Esophagus squamous epithelium (tissue), 5 donors: Measurements from ENCODE around the gene DLEC1. TPM values are rescaled to one million over a fixed set of nuclear protein-coding genes. Genes with fewer than 3 reads are reported as not detected.

ENCODE experiments used
- DNase-seq: peaks from one replicate; lab custom pipeline; 2025; lab: John Stamatoyannopoulos, UW
- H3K27ac ChIP-seq, 4 donors: fragments of 200-600 bp; sonication (generic); one replicate each; pipeline ENCODE4 v1.5.1; 2016 to 2019; ENCODE audit warnings: mild to moderate bottlenecking in 1 of 4
- H3K27me3 ChIP-seq, 4 donors: fragments of 200-600 bp; sonication (generic); 1 replicate in 3 of 4; 2 replicates in 1 of 4; pipeline versions ENCODE4 v1.5.1 to v1.6.0; 2017 to 2021; ENCODE audit warnings: antibody characterized with exemption in 1 of 4
- H3K36me3 ChIP-seq, 3 donors: fragments of 200-600 bp; sonication (generic); one replicate each; pipeline ENCODE4 v1.5.1; 2016 to 2019
- H3K4me1 ChIP-seq, 3 donors: fragments of 200-600 bp; sonication (generic); one replicate each; pipeline ENCODE4 v1.5.1; 2017 to 2019
- H3K4me3 ChIP-seq, 4 donors: fragments of 200-600 bp; sonication (generic); 1 replicate in 3 of 4; 2 replicates in 1 of 4; pipeline ENCODE4 v1.5.1; 2016 to 2019; ENCODE audit warnings: mild to moderate bottlenecking in 2 of 4, moderate library complexity in 1 of 4
- H3K9me3 ChIP-seq, 3 donors: fragments of 200-600 bp; sonication (generic); one replicate each; pipeline ENCODE4 v1.5.1; 2016 to 2019
- CTCF ChIP-seq, 6 experiments: fragments of 450-650 bp in 4 of 6; fragments of 200-600 bp in 2 of 6; sonication (generic) in 2 of 6; IDR thresholded peaks; one replicate each; pipeline ENCODE4 v1.5.1; 2016 to 2019; ENCODE audit warnings: antibody characterized with exemption in 6 of 6, mild to moderate bottlenecking in 4 of 6, moderate library complexity in 4 of 6
- POLR2A ChIP-seq, 4 donors: fragments of 450-650 bp; IDR thresholded peaks; one replicate each; pipeline ENCODE4 v1.6.1; 2017; ENCODE audit warnings: antibody characterized with exemption in 4 of 4, mild to moderate bottlenecking in 4 of 4, moderate library complexity in 3 of 4
- WGBS, 2 donors: methylation state at CpG; one replicate each; pipeline ENCODE4 v1.1.5; 2018; 5-methylcytosine and 5-hydroxymethylcytosine counted together
- intact Hi-C: fragments of 100-400 bp; cut with DNase I; formaldehyde crosslinking; loops from one replicate; pipeline ENCODE4 v1.15.0; 2022
- total RNA-seq, 4 donors: library from RNA; depleted of rRNA; stranded (reverse); fragments of >200 nt; gene quantifications; one replicate each; pipeline ENCODE4 v1.1.0, GENCODE V29; 2016
- donor health status: DM: yes; HTN: yes; CAD: no.

Gene DLEC1
- total RNA-seq, 4 donors from 2014 or later: 0.19 TPM; not detected in 3

- intact Hi-C loops: loop anchor here (10.0 kb wide), 2 partner anchors 74 to 356 kb away; no protein-coding TSS in a partner anchor
- H3K9me3 ChIP-seq: no peaks in the 10 kb centered on the region
- no peak for DNase-seq
- 84 to 85% methylated on average over 9 to 11 of the region's 13 CpGs for WGBS, 2 donors
- no peak overlapping the region for H3K27ac ChIP-seq
- H3K36me3 ChIP-seq: peaks cover 25 to 42% (median 27%) of the 10 kb centered on the region in 3 donors
- no peak overlapping the region for H3K4me3 ChIP-seq
- no peaks in the 10 kb centered on the region for H3K27me3 ChIP-seq
- no peaks in the 10 kb centered on the region for H3K4me1 ChIP-seq
- TF ChIP-seq POLR2A (IDR thresholded peaks at IDR 0.05): no peak
- TF ChIP-seq CTCF (IDR thresholded peaks at IDR 0.05): no peak
Measured at GRCh38 chr3:38118421-38119247, 79.6 kb downstream of the DLEC1 start.

- 80 to 100% methylated on average over 1 of the region's 1 CpG for WGBS, 2 donors
- Histone ChIP-seq H3K4me3 (no peak overlapping the region), H3K36me3 (peaks cover 25 to 48% (median 27%) of the 10 kb centered on the region in 3 donors), H3K9me3 (no peaks in the 10 kb centered on the region), H3K4me1 (no peaks in the 10 kb centered on the region), H3K27me3 (no peaks in the 10 kb centered on the region), H3K27ac (no peak overlapping the region)
- intact Hi-C loops: loop anchor here (10.0 kb wide), 2 partner anchors 74 to 356 kb away; no protein-coding TSS in a partner anchor
- DNase-seq: no peak
- TF ChIP-seq POLR2A (IDR thresholded peaks at IDR 0.05) (no peak), CTCF (IDR thresholded peaks at IDR 0.05) (no peak)
Measured at GRCh38 chr3:38119248-38119544, 80.2 kb downstream of the DLEC1 start.

GRCh38 chr3:38119821-38120692 is 81.0 kb downstream of the DLEC1 start:
- Histone ChIP-seq H3K36me3 (peaks cover 25 to 56% (median 27%) of the 10 kb centered on the region in 3 donors), H3K27ac (no peak overlapping the region), H3K4me1 (peaks cover 0 to 5% (median 0%) of the 10 kb centered on the region in 3 donors), H3K4me3 (no peak overlapping the region), H3K9me3 (no peaks in the 10 kb centered on the region), H3K27me3 (no peaks in the 10 kb centered on the region)
- 76 to 90% methylated on average over 4 to 6 of the region's 7 CpGs for WGBS, 2 donors
- TF ChIP-seq CTCF (IDR thresholded peaks at IDR 0.05) (no peak), POLR2A (IDR thresholded peaks at IDR 0.05) (no peak)
- DNase-seq: no peak
- intact Hi-C loops: loop anchor here (10.0 kb wide), 2 partner anchors 75 to 355 kb away; no protein-coding TSS in a partner anchor

- intact Hi-C loops: no loop called here
- Histone ChIP-seq H3K27me3 (no peaks in the 10 kb centered on the region), H3K4me1 (peaks cover 0 to 5% (median 0%) of the 10 kb centered on the region in 3 donors), H3K9me3 (no peaks in the 10 kb centered on the region), H3K36me3 (peaks cover 30 to 65% (median 32%) of the 10 kb centered on the region in 3 donors), H3K27ac (no peak overlapping the region), H3K4me3 (no peak overlapping the region)
- TF ChIP-seq POLR2A (IDR thresholded peaks at IDR 0.05) (no peak), CTCF (IDR thresholded peaks at IDR 0.05) (no peak)
- WGBS, 2 donors: 78% methylated on average over 6 to 8 of the region's 11 CpGs
- no peak for DNase-seq
Measured at GRCh38 chr3:38120693-38121450, 81.9 kb downstream of the DLEC1 start.
